Erythroblast (primary cell): ENCODE data around the gene LSAMP.

Experiments used
- DNase-seq, 2 experiments: peaks; one replicate each; lab custom pipeline; 2025; lab: John Stamatoyannopoulos, UW
- GATA1 ChIP-seq: IDR thresholded peaks from 2 replicates; pipeline ENCODE4 v1.6.1; 2011; ENCODE audit warnings: low read depth, mild to moderate bottlenecking, control low read depth, low read length, moderate library complexity
- POLR2A ChIP-seq: IDR thresholded peaks from 2 replicates; pipeline ENCODE4 v1.6.1; 2011; ENCODE audit warnings: mild to moderate bottlenecking, low read length

The LSAMP gene

GRCh38 chr3:116408473-116408872 lies 36.8 kb downstream of the LSAMP start:
- TF ChIP-seq POLR2A (no peak), GATA1 (no peak)
- DNase-seq = no peak

GRCh38 chr3:116405231-116405630 lies 40.1 kb downstream of the LSAMP start:
- no peak for TF ChIP-seq POLR2A
- TF ChIP-seq GATA1 = no peak
- DNase-seq = no peak

- TF ChIP-seq POLR2A = no peak
- no peak for TF ChIP-seq GATA1
These were observed 45.5 kb downstream of the LSAMP start for GRCh38 chr3:116399701-116400226.

GRCh38 chr3:116394365-116394764 lies 50.9 kb downstream of the LSAMP start:
- no peak for DNase-seq
- TF ChIP-seq POLR2A = no peak
- no peak for TF ChIP-seq GATA1

More at GRCh38 chr3:116399701-116400226, 45.5 kb downstream of the LSAMP start:
- no peak for DNase-seq

GRCh38 chr3:116393199-116393598 lies 52.1 kb downstream of the LSAMP start:
- TF ChIP-seq POLR2A (no peak), GATA1 (no peak)

GRCh38 chr3:116392291-116392690 lies 53.0 kb downstream of the LSAMP start:
- no peak for DNase-seq
- TF ChIP-seq GATA1 (no peak), POLR2A (no peak)

More at GRCh38 chr3:116393199-116393598, 52.1 kb downstream of the LSAMP start:
- no peak for DNase-seq

GRCh38 chr3:116391296-116392201 lies 53.7 kb downstream of the LSAMP start:
- DNase-seq = no peak
- TF ChIP-seq GATA1 (no peak), POLR2A (no peak)

- DNase-seq = no peak
These were observed 55.0 kb downstream of the LSAMP start for GRCh38 chr3:116390318-116390717.

GRCh38 chr3:116388867-116389385 lies 56.4 kb downstream of the LSAMP start:
- no peak for DNase-seq
- TF ChIP-seq POLR2A (no peak), GATA1 (no peak)

More at GRCh38 chr3:116390318-116390717, 55.0 kb downstream of the LSAMP start:
- no peak for TF ChIP-seq POLR2A
- TF ChIP-seq GATA1 = no peak

GRCh38 chr3:116386168-116386567 lies 59.1 kb downstream of the LSAMP start:
- no peak for DNase-seq
- TF ChIP-seq GATA1 (no peak), POLR2A (no peak)

- DNase-seq = no peak
- TF ChIP-seq POLR2A = no peak
- TF ChIP-seq GATA1 = no peak
These were observed 60.6 kb downstream of the LSAMP start for GRCh38 chr3:116384717-116385116.

- no peak for DNase-seq
- TF ChIP-seq POLR2A = no peak
- no peak for TF ChIP-seq GATA1
These were observed 67.2 kb downstream of the LSAMP start for GRCh38 chr3:116378077-116378476.

GRCh38 chr3:116374901-116375300 lies 70.4 kb downstream of the LSAMP start:
- DNase-seq = no peak
- TF ChIP-seq GATA1 (no peak), POLR2A (no peak)

- DNase-seq = no peak
- TF ChIP-seq GATA1 = no peak
- no peak for TF ChIP-seq POLR2A
These were observed 77.4 kb downstream of the LSAMP start for GRCh38 chr3:116367761-116368395.

- DNase-seq = no peak
- no peak for TF ChIP-seq POLR2A
- no peak for TF ChIP-seq GATA1
These were observed 89.2 kb downstream of the LSAMP start for GRCh38 chr3:116356056-116356455.
